Stomach (tissue), 9 donors: ENCODE measurements around the gene USP44. TPM values are rescaled to one million over a fixed set of nuclear protein-coding genes. Genes with fewer than 3 reads are reported as not detected.

Source experiments
- DNase-seq, 2 donors: peaks; one replicate each; pipeline versions ENCODE4 v3.0.0 to v3.0.0-alpha.2; 2013 to 2019
- H3K27ac ChIP-seq, 5 donors: fragments of 200-600 bp in 4 of 5; sonication (generic) in 4 of 5; one replicate each; pipeline ENCODE4 v1.5.1; 2013 to 2019; ENCODE audit warnings: mild to moderate bottlenecking in 1 of 5, moderate library complexity in 1 of 5
- H3K27me3 ChIP-seq, 3 donors: fragments of 200-600 bp; sonication (generic); one replicate each; pipeline ENCODE4 v1.5.1; 2017 to 2019; ENCODE audit warnings: mixed run types in 1 of 3
- H3K36me3 ChIP-seq, 4 donors: fragments of 200-600 bp; sonication (generic); 1 replicate in 3 of 4; 2 replicates in 1 of 4; pipeline ENCODE4 v1.5.1; 2016 to 2019
- H3K4me1 ChIP-seq, 4 donors: fragments of 200-600 bp; sonication (generic); one replicate each; pipeline ENCODE4 v1.5.1; 2016 to 2019
- H3K4me3 ChIP-seq, 4 donors: fragments of 200-600 bp; sonication (generic) in 3 of 4; one replicate each; pipeline ENCODE4 v1.5.1; 2016 to 2019; ENCODE audit warnings: mild to moderate bottlenecking in 1 of 4
- H3K9me3 ChIP-seq, 4 donors: fragments of 200-600 bp; sonication (generic); one replicate each; pipeline ENCODE4 v1.5.1; 2016 to 2019
- CTCF ChIP-seq, 7 experiments: fragments of 450-650 bp in 4 of 7; fragments of 200-600 bp in 3 of 7; sonication (generic) in 3 of 7; IDR thresholded peaks; one replicate each; pipeline ENCODE4 v1.5.1; 2016 to 2019; ENCODE audit warnings: antibody characterized with exemption in 7 of 7, control low read depth in 2 of 7, mild to moderate bottlenecking in 1 of 7
- EP300 ChIP-seq: sonication (generic); formaldehyde crosslinking; IDR thresholded peaks from one replicate; pipeline ENCODE4 v1.6.1; 2017; ENCODE audit warnings: antibody characterized with exemption
- POLR2A ChIP-seq, 4 donors: fragments of 450-650 bp; IDR thresholded peaks; one replicate each; pipeline ENCODE4 v1.6.1; 2016; ENCODE audit warnings: antibody characterized with exemption in 4 of 4, control low read depth in 2 of 4, mild to moderate bottlenecking in 1 of 4, moderate library complexity in 1 of 4
- POLR2AphosphoS5 ChIP-seq, 3 donors: sonication (generic); formaldehyde crosslinking; IDR thresholded peaks; one replicate each; pipeline ENCODE4 v1.6.1; 2016; ENCODE audit warnings: antibody characterized with exemption in 3 of 3
- WGBS, 5 donors: extraction: QIAGEN DNeasy Blood & Tissue Kit in 3 of 5; methylation state at CpG; one replicate each; pipeline versions ENCODE4 v1.1.5 to v1.1.7; 2013 to 2018; 5-methylcytosine and 5-hydroxymethylcytosine counted together
- intact Hi-C: fragments of 100-400 bp; cut with DNase I; formaldehyde crosslinking; loops from one replicate; pipeline ENCODE4 v1.15.1; 2023; ENCODE audit warnings: low total_unique reads
- polyA plus RNA-seq, 3 donors: library from polyadenylated mRNA; stranded (reverse); fragments of 200-250 nt; gene quantifications; one replicate each; pipeline ENCODE4 v1.2.3, GENCODE V29; 2013
- total RNA-seq, 5 donors: library from RNA; depleted of rRNA; stranded (reverse); fragments of >200 nt; gene quantifications; one replicate each; pipeline versions ENCODE4 v1.1.0 to v1.2.3, GENCODE V29; 2014 to 2016
- donor health status: healthy with polysubstance abuse.
- donor health status: Bipolar disorder and iron deficiency.
- donor health status: healthy.

Gene USP44
- total and polyA plus RNA-seq, 8 donors = under 0.01 to 2.6 (median 0.36) TPM; not detected in 2

GRCh38 chr12:95516757-95517156, 34.5 kb downstream of the USP44 start:
- peaks cover 22 to 44% (median 39%) of the 10 kb centered on the region in 4 donors for H3K36me3 ChIP-seq
- no peak for DNase-seq
- H3K27ac ChIP-seq = no peak overlapping the region
- intact Hi-C loops = no loop called here
- no peaks in the 10 kb centered on the region for H3K9me3 ChIP-seq
- H3K4me3 ChIP-seq = no peak overlapping the region
- TF ChIP-seq POLR2AphosphoS5 (IDR thresholded peaks at IDR 0.05) (no peak), CTCF (IDR thresholded peaks at IDR 0.05) (no peak), EP300 (no peak), POLR2A (IDR thresholded peaks at IDR 0.05) (no peak)
- no peaks in the 10 kb centered on the region for H3K4me1 ChIP-seq
- H3K27me3 ChIP-seq = no peaks in the 10 kb centered on the region

GRCh38 chr12:95515197-95515596, 36.1 kb downstream of the USP44 start:
- H3K9me3 ChIP-seq = no peaks in the 10 kb centered on the region
- H3K27ac ChIP-seq = no peak overlapping the region
- H3K4me3 ChIP-seq = no peak overlapping the region
- TF ChIP-seq CTCF (IDR thresholded peaks at IDR 0.05) = no peak
- no peak for TF ChIP-seq EP300
- TF ChIP-seq POLR2A (IDR thresholded peaks at IDR 0.05) = no peak
- TF ChIP-seq POLR2AphosphoS5 (IDR thresholded peaks at IDR 0.05) = no peak
- no peaks in the 10 kb centered on the region for H3K27me3 ChIP-seq
- DNase-seq = no peak
- no peaks in the 10 kb centered on the region for H3K4me1 ChIP-seq
- peaks cover 30 to 53% (median 52%) of the 10 kb centered on the region in 4 donors for H3K36me3 ChIP-seq
- WGBS, 5 donors = 92 to 98% (median 95%) methylated on average over 3 of the region's 3 CpGs
- intact Hi-C loops = no loop called here

GRCh38 chr12:95513599-95513998, 37.7 kb downstream of the USP44 start:
- no peaks in the 10 kb centered on the region for H3K27me3 ChIP-seq
- no peaks in the 10 kb centered on the region for H3K9me3 ChIP-seq
- DNase-seq = no peak
- H3K4me3 ChIP-seq = no peak overlapping the region
- no peak overlapping the region for H3K27ac ChIP-seq
- intact Hi-C loops = no loop called here
- 95 to 99% (median 98%) methylated on average over 5 of the region's 5 CpGs for WGBS, 5 donors
- peaks cover 30 to 69% (median 65%) of the 10 kb centered on the region in 4 donors for H3K36me3 ChIP-seq
- TF ChIP-seq POLR2A (IDR thresholded peaks at IDR 0.05) (no peak), CTCF (IDR thresholded peaks at IDR 0.05) (no peak), EP300 (no peak), POLR2AphosphoS5 (IDR thresholded peaks at IDR 0.05) (no peak)
- H3K4me1 ChIP-seq = no peaks in the 10 kb centered on the region

GRCh38 chr12:95511977-95512376, 39.3 kb downstream of the USP44 start:
- Histone ChIP-seq H3K4me3 (no peak overlapping the region), H3K27me3 (no peaks in the 10 kb centered on the region), H3K36me3 (peaks cover 30 to 86% (median 80%) of the 10 kb centered on the region in 4 donors), H3K27ac (no peak overlapping the region), H3K4me1 (peaks cover 0 to 7% (median 0%) of the 10 kb centered on the region in 4 donors), H3K9me3 (no peaks in the 10 kb centered on the region)
- intact Hi-C loops = no loop called here
- DNase-seq = no peak
- WGBS, 5 donors = 43 to 97% (median 95%) methylated on average over 1 of the region's 1 CpG
- TF ChIP-seq POLR2AphosphoS5 (IDR thresholded peaks at IDR 0.05) (no peak), EP300 (no peak), CTCF (IDR thresholded peaks at IDR 0.05) (no peak), POLR2A (IDR thresholded peaks at IDR 0.05) (no peak)
